Activated T-helper 1 cell treated with anti-CD3 and anti-CD28 coated beads, Interleukin-2, amount 50 U/mL, for 16 hours (primary cell): ENCODE data around the gene RXRB.

Experiments used
- DNase-seq, 2 donors: peaks; one replicate each; pipeline ENCODE4 v3.0.0-alpha.2; 2020; ENCODE audit warnings: low read depth in 1 of 2, low spot score in 1 of 2

RXRB gene

GRCh38 chr6:33198159-33198852, 2.2 kb downstream of the RXRB start:
- no peak for DNase-seq

GRCh38 chr6:33197431-33198048, 2.9 kb downstream of the RXRB start:
- DNase-seq = no peak

GRCh38 chr6:33195304-33196165, 4.9 kb downstream of the RXRB start:
- no peak for DNase-seq

GRCh38 chr6:33194431-33194979, 6.0 kb downstream of the RXRB start:
- no peak for DNase-seq

DNA sequence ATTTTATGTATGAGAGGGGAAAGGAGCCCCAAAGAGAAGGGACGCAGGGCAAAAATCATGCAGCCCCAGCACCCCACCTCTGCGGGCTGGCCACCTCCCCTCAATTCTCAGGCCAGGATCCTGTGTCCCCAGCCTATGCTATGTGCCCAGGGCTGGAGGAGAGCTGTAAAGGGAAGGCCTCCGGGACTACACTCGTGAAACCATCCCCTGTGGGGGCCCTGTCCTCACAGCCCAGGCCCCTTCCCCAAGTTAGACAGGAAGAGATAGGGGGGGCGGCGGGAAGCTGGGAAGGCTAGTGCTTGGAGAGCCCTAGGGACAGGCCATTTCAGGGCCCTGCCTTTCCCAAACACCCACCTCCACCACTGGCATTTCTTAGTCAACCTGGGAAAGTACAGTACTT, 6.8 kb downstream of the RXRB start:
- DNase-seq = no peak

GRCh38 chr6:33192671-33193602, 7.5 kb downstream of the RXRB start:
- no peak for DNase-seq

DNA sequence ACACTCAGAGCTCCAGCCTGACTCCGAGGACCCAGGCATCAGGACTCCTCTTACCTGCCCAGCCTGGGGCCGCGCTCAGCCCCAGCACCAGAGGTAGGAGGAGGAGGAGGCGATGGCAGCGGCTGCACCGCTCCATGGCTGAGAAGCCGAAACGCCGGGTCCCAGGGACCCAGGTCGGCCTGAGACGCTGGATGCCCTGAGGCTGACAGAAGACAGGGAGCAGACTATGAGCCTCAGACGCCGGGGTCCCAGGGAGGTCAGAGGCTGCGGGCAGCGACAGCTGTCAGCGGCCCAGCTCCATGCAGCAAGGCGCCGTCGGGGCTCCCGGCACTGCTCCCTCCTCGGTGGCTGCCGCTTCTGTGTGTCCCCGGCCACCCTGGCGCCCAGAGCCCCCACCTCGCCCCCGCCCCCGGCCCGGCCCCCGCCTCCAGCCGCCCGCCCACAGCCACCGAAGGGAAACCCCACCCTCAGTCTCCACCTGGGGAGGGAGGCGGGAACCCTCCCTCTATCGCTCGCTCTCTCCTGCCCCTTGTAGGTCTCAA, 8.3 kb downstream of the RXRB start, which contains the start of gene COL11A2:
Gene COL11A2 (minus strand): TSS at position 363 of the 542 bp plus-strand sequence. CDS start 227 bp downstream, at position 136.
- DNase-seq = no peak

DNA sequence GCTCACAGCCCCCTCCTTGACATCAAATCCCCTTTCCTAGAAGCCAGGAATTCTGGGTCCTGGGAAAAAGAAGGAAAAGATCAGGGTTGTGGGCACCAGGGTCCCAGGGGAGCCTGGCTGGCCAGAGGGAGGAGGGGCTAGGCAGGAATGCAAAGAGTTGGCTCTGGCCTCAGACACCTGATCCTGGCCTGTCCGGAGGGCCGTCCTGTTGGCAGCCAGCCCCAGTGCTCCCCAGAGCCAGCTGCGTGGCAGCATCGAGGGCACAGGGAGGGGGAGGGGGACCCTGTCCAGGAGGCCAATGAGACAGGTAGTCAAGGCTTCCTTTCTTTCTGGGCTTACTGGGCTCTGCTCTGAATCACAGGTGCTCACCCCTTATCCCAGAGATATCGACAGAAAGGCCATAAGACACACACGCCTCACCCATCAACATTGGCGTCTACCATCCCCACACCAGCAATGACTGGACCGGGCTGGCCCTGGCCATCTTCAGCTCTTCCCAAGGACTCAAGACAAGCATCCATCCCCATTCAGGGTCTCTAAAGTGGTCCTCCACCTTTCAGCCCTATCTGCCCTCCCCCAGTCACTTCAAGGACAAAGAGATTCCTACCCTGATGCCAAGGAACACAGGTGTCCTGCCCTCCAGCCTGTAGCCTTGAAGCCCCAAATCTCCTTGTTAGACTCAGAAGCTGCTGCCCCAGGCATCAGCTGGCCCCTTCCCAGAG, 8.9 kb downstream of the RXRB start:
- DNase-seq = no peak

DNA sequence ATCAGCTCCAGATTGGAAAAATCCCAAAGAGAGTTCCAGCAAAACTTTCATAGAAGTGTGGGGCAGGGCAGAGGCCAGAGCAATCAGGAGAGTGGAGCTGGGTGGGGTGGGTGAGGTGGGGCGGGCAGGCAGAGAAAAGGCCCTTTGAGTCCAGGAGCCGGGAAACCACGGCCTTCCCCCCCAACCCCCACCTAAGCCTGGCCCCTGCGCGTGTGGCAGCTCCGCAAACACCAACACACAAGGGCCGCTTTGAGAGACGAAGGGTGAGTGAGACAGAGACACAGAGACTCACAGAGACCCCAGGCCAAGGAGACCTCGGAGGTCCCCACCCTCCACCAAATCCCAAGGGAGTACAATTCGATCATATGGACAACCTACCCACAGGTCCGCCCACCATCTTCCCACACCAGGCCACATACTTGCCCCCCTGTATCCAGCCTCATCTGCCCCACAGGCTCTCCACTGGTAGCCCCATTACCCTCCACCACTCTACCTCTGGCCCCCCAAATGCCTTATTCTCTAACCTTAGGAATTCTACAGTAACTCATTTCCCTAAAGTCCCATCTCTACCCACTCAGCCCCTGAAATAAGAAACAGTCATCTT, 9.9 kb downstream of the RXRB start:
- no peak for DNase-seq

GRCh38 chr6:33189625-33190448, 10.6 kb downstream of the RXRB start:
- no peak for DNase-seq

- no peak for DNase-seq
Measured at GRCh38 chr6:33189164-33189563, 11.3 kb downstream of the RXRB start.

GRCh38 chr6:33187809-33188208, 12.7 kb downstream of the RXRB start:
- no peak for DNase-seq

DNA sequence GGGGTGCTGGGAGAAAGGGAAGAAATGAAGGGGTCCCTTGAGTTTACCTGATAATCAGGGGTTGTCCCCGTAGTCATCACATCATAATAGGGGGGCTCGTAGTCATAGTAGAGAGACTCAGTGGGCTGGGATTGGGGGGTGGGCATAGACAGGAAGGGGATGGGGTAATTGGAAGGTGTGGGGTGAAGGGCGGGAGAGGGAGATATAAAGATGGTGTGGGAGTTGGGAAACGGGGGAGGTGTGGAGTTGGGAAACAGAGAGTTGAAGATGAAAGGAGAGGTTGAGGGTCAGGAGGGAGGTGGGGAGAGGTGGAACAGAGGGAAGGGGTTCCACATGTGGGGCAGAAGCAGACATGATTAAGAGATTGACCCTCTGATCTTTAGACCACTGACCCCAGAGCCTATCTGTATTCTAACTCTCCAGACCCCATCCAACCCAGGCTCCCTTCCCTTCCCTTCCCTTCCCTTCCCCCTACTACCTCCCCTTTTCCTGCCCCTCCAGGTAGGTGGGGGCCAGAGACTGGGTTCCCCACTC, 14.7 kb downstream of the RXRB start:
- no peak for DNase-seq

GRCh38 chr6:33185190-33185589, 15.3 kb downstream of the RXRB start:
- no peak for DNase-seq

GRCh38 chr6:33183071-33183683, 17.3 kb downstream of the RXRB start:
- DNase-seq = no peak

GRCh38 chr6:33181141-33181540, 19.3 kb downstream of the RXRB start:
- DNase-seq = no peak

GRCh38 chr6:33178755-33179475, 21.6 kb downstream of the RXRB start:
- no peak for DNase-seq
